ENCODE data around the gene RPP30. TPM values are rescaled to one million over a fixed set of nuclear protein-coding genes. Genes with fewer than 3 reads are reported as not detected.

RPP30 gene
- total RNA-seq, 2 donors from 2014 or later = 58.3 to 62.4 TPM

DNA sequence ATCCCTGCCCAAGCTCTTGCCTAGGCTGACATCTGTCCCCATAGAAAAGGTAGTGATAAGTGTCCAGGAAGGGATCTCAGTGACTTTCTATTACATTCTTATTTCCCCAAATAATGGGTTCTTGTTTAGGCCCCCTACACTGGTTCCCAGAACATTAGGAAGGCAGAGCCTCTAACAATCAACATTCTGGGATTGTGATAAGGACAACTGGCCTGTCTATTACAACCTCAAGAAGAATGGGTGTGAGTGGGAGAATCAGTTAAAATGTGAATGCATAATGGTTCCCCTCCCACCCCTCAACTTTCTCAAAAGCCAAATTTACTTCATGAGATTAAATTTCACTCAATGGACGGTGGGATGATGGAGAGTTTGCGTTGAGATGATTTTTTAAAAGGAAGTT is 55.5 kb downstream of the RPP30 start:
- H3K4me3 ChIP-seq (ENCODE audit: low read length) = peak overlapping the region; percentile 45
- H3K9me3 ChIP-seq (ENCODE audit: control insufficient read depth, low read length) = no peaks in the 10 kb centered on the region
- H3K27ac ChIP-seq (ENCODE audit: low read depth, low read length) = no peak overlapping the region
- H3K4me1 ChIP-seq (ENCODE audit: control insufficient read depth, insufficient read depth, low read length) = peaks cover 49% of the 10 kb centered on the region
- no CpG with 5 or more reads among the region's 2 CpGs for WGBS, 2 experiments (ENCODE audit: insufficient coverage in 1 of 2, insufficient read length in 1 of 2)
- Mint-ChIP-seq H3K36me3 (ENCODE audit: low read depth) (no peaks in the 10 kb centered on the region), H3K27ac (no peak overlapping the region), H3K4me1 (peaks cover 75% of the 10 kb centered on the region), H3K9me3 (no peaks in the 10 kb centered on the region), H3K27me3 (ENCODE audit: insufficient read depth) (peaks cover 86% of the 10 kb centered on the region), H3K4me3 (no peak overlapping the region)
- peaks cover 4% of the 10 kb centered on the region for H3K27me3 ChIP-seq (ENCODE audit: control insufficient read depth, insufficient read depth, low read length, poor library complexity, severe bottlenecking)
- no peak for TF ChIP-seq CTCF (conservative IDR thresholded peaks at IDR 0.05)
- DNase-seq = no peak
- H3K36me3 ChIP-seq (ENCODE audit: control insufficient read depth, insufficient read depth, low read length) = no peaks in the 10 kb centered on the region
- H3K9ac ChIP-seq (ENCODE audit: extremely low read depth, low read length, poor library complexity, severe bottlenecking) = no peak overlapping the region

GRCh38 chr10:90929179-90929578 is 57.4 kb downstream of the RPP30 start:
- no peak for DNase-seq
- Mint-ChIP-seq H3K27ac (no peak overlapping the region), H3K27me3 (ENCODE audit: insufficient read depth) (peaks cover 86% of the 10 kb centered on the region), H3K4me3 (no peak overlapping the region), H3K4me1 (peaks cover 60% of the 10 kb centered on the region), H3K9me3 (no peaks in the 10 kb centered on the region), H3K36me3 (ENCODE audit: low read depth) (no peaks in the 10 kb centered on the region)
- 60 to 73% methylated on average over 3 to 5 of the region's 5 CpGs for WGBS, 2 experiments (ENCODE audit: insufficient coverage in 1 of 2, insufficient read length in 1 of 2)
- no peaks in the 10 kb centered on the region for H3K36me3 ChIP-seq (ENCODE audit: control insufficient read depth, insufficient read depth, low read length)
- no peak for TF ChIP-seq CTCF (conservative IDR thresholded peaks at IDR 0.05)
- H3K9me3 ChIP-seq (ENCODE audit: control insufficient read depth, low read length) = no peaks in the 10 kb centered on the region
- no peak overlapping the region for H3K27ac ChIP-seq (ENCODE audit: low read depth, low read length)
- H3K4me3 ChIP-seq (ENCODE audit: low read length) = peak overlapping the region; percentile 64
- no peaks in the 10 kb centered on the region for H3K27me3 ChIP-seq (ENCODE audit: control insufficient read depth, insufficient read depth, low read length, poor library complexity, severe bottlenecking)
- no peak overlapping the region for H3K9ac ChIP-seq (ENCODE audit: extremely low read depth, low read length, poor library complexity, severe bottlenecking)
- peaks cover 44% of the 10 kb centered on the region for H3K4me1 ChIP-seq (ENCODE audit: control insufficient read depth, insufficient read depth, low read length)

GRCh38 chr10:90930070-90930837 is 58.5 kb downstream of the RPP30 start:
- Histone ChIP-seq H3K4me3 (ENCODE audit: low read length) (peak overlapping the region; percentile 64), H3K27ac (ENCODE audit: low read depth, low read length) (peak overlapping the region; percentile 71), H3K27me3 (ENCODE audit: control insufficient read depth, insufficient read depth, low read length, poor library complexity, severe bottlenecking) (no peaks in the 10 kb centered on the region), H3K4me1 (ENCODE audit: control insufficient read depth, insufficient read depth, low read length) (peaks cover 38% of the 10 kb centered on the region), H3K36me3 (ENCODE audit: control insufficient read depth, insufficient read depth, low read length) (no peaks in the 10 kb centered on the region), H3K9me3 (ENCODE audit: control insufficient read depth, low read length) (no peaks in the 10 kb centered on the region), H3K9ac (ENCODE audit: extremely low read depth, low read length, poor library complexity, severe bottlenecking) (peak overlapping the region; percentile 73)
- peak; percentile 86 for DNase-seq
- Mint-ChIP-seq H3K27me3 (ENCODE audit: insufficient read depth) (peaks cover 87% of the 10 kb centered on the region), H3K9me3 (no peaks in the 10 kb centered on the region), H3K4me1 (peaks cover 54% of the 10 kb centered on the region), H3K36me3 (ENCODE audit: low read depth) (no peaks in the 10 kb centered on the region), H3K4me3 (peak overlapping the region; percentile 32), H3K27ac (peak overlapping the region; percentile 92)
- WGBS, 2 experiments (ENCODE audit: insufficient coverage in 1 of 2, insufficient read length in 1 of 2) = 10 to 24% methylated on average over 2 to 5 of the region's 5 CpGs
- no peak for TF ChIP-seq CTCF (conservative IDR thresholded peaks at IDR 0.05)

Measured in endodermal cell (in vitro differentiated cells).